Fibroblast of lung (primary cell): Measurements from ENCODE around the gene TMEM201.

Experiments
- CTCF ChIP-seq, 2 donors: IDR thresholded peaks in 1 of 2; conservative IDR thresholded peaks in 1 of 2; 1 replicate in 1 of 2; 2 replicates in 1 of 2; pipeline ENCODE4 v1.5.1; 2011 to 2012; ENCODE audit warnings: low read length in 2 of 2, control low read depth in 1 of 2, inconsistent platforms in 1 of 2, low read depth in 1 of 2, mild to moderate bottlenecking in 1 of 2
- EZH2 ChIP-seq: IDR thresholded peaks from 2 replicates; pipeline ENCODE4 v1.5.1; 2012; ENCODE audit warnings: low read length, control low read depth, mild to moderate bottlenecking; ENCODE audit errors: missing control alignments

GRCh38 chr1:9555942-9556341 lies 32.8 kb upstream of the TMEM201 start:
- no peak for TF ChIP-seq CTCF (conservative IDR thresholded peaks at IDR 0.05 in 1 of 2, IDR thresholded peaks at IDR 0.05 in 1 of 2; ENCODE audit: low read depth in 1 of 2, low read length in 2 of 2)
- no peak for TF ChIP-seq EZH2
